Stimulated activated CD8-positive, alpha-beta memory T cell treated with anti-CD3 and anti-CD28 coated beads, Interleukin-7, amount 100 ng/mL, for 24 hours (primary cell): ENCODE measurements around the gene SPACA7.
"Not testable (repeated sequence)": the region's sequence is repeated elsewhere in the genome, so short reads cannot be mapped to it uniquely, and the experiment has no call there.

Experiments
- DNase-seq: peaks from one replicate; pipeline ENCODE4 v3.0.0-alpha.2; 2020; ENCODE audit warnings: low read depth

The SPACA7 gene

DNA sequence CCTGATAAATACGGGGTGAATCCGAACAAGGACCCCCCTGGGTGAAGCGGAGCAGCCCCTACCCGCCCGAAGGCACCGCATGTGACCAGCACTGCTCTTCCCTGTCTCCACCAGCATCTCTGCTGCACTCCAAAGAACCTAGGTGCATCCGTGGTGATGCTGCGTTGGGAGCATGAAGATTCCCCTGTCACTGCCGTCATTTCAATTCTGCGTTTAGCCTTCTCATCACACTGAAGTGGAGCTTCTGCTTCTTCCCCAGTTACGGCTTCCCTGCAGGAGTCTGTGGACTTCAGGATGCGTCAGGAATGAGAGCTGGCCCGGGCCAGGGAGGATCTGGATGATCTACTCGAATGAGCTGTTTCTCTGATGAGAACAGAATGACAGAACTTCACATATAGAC is 47.9 kb downstream of the SPACA7 start:
- no peak for DNase-seq

DNA sequence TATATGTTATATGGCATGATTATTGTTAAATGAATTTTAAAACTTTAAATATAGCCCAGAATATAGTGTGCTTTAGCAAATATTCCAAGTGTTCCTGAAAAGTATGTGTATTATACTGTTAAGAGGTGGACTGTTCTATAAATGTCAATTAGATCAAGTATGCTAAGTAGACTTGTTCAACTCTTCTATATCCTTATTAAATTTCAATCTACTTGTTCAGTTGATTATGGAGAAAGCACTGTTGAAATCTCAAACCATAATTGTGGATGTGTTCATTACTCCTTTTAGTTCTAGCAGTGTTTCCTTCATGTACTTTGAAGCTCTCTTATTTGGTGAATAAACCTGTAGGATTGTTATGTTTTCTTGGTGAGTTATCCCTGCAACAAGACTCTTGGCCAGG is 52.5 kb downstream of the SPACA7 start:
- no peak for DNase-seq

DNA sequence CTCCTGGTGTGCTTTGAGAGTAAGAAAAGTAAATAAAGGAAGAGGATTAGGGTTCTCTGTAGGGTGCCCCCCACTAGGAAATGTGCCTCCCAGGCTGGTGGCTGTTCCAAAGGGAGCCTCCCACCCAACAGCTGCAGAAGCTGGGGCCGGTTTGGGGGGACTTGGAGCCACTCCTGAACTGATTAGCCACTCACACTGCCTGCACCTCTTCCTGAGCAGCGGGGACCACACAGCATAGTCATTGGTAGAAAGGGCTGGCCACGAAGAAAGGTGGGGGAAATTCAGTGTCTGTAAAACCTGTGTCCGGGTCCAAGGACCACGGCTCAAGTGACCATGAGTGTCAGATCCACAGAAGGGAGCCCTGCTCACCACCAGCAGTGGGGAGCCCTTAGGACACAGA is 55.6 kb downstream of the SPACA7 start:
- DNase-seq: no peak

DNA sequence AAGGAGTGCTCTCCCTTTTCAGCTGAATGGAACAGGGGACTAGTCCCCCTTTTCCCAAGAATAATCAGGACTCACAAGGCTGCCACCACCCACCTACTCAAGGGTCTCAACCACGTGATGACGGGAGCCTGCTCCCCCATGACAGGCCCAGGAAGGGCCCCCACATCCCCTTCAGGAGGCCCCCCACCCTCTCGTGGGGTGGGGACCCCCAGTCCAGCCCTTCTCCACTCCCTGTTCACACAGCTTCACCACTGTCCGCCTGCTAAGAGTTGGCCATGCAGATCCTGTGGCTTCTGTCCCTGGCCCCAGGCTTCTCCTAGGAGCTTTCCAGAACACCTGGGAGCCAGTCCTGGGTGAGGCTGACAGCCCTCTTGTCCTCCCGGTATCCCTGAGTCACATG is 56.6 kb downstream of the SPACA7 start:
- DNase-seq: not testable (repeated sequence)

DNA sequence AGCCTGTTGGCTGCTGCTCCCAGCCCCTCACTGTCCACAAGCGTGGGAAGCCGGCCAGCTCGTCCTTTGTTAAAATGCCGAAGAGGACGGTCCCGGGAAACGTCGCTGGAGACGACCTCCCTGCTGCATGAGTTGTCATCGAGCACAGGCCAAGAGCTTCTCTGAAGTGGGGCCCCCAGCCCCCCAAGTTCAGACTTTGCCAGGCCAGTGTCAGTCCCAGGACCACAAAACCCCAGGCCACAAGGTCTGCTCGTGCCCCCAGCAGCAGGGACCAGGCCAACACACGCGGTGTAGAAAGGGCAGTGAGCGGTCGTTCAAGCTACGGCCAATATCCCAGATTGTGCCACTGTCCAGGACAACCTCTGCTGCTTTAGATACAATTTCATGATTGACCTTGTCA is 57.4 kb downstream of the SPACA7 start:
- DNase-seq: not testable (repeated sequence)

DNA sequence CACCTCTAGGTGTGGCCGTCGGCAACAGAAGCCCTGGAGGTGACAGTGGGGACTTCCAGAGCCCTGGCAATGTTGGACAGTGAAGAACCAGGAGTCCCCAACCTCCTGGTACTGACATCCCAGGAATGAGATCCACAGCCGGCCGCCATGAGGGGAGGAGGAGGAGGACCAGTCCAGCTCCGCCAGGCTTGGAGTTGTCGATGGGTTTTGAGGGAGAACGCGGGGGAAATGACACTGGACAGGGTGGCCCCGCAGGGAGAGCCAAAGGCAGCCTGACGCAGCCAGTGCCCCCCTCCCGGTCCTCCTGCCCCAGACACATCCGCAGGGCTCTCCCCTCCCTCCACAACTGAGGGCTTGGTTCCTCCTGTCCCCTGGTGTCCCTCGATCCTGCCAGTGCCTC is 57.9 kb downstream of the SPACA7 start:
- DNase-seq: no peak

DNA sequence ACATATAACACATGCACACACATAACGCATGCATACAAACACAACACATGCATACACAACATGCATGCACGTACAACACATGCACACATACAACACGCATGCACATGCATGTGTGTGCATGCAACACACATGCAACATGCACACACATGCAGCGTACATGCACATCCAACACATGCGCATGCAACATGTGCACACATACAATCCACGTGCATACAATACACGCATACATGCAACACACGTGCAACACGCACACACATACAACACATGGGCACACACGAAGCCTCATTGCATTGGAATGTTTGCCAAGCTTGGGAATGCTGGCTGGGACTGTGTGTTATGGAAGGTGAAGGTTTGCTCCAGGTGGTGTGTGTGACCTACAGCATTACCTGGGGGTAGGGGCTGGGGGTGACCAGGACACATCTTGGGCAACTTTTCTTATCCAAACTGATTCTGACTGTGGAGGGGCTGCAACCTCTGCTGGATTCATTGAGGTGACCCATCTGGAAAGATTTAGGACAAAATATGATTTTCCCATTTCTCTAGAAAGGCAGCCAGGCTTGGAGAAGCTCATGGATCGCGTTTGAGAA is 58.9 kb downstream of the SPACA7 start:
- DNase-seq: no peak

DNA sequence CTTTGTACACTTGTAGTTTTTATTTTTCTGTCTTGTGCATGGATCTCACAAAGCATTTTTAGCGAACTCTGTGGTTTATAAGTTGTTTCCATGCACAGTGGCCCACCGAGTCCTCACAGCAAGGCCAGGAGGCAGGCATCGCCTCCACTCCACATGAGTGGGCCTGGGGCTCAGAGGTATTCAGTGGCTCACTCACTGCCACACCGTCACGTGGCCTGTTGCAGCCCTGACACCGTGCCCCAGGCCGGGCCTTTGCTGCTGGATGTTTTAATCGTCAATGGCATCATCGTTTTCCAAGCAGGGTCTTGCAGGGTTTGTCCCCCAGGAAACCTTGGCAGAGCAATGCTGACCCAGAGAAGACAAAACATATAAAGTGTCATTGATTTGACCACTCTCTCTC is 59.8 kb downstream of the SPACA7 start:
- DNase-seq: no peak

DNA sequence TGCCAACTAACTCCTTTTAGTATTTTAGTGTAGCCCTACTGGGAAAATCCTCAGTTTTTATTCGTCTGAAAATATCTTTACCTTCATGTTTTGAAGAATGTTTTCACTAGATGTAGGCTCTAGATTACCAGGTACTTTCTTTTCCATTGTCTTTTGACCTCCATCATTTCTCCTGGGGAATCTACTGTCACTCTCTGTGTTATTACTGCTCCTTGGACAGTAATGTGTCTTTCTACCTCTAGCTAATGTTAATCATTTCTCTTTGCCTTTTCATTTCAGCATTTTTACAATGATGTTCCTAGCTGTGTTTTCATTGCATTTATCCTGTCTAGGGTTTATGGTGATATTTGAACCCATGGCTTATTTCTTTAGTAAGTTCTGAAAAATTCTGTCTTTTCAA is 61.9 kb downstream of the SPACA7 start:
- DNase-seq: no peak

DNA sequence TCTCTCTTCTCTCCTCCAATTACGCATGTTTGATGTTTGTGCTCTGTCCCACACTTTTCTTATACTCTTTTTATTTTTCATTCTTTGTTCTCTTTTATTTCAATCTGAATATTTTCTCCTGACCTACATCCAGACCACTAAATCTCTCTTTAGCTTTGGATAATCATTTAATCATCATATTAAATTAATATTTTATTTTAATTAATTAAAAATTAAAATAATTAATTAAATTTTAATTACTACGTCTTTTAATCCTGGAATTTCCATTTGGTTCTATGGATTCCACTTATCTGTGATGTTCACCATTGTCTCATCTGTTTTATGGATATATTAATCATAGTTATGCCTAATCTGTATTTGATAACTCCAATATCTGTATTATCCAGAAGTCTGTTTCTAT is 62.4 kb downstream of the SPACA7 start:
- DNase-seq: no peak

DNA sequence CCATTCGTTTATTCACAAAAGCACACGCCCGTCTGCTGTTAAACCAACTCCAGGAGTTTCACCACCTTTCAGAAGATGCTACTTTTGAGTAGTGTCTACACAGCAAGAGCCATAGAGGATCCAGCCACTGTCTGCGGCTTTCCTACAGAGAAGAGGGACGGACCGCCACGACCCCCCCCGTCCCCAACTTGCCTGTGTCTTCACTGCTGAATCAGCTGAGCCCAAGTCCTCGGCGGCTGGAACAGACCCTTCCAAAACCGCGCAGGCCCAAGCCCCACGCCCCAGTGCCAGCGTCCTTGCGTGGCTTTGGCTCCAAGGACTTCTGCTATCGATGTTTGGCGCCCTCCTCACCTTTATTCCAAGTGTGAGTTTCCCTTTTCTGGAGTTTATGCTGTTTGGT is 65.1 kb downstream of the SPACA7 start:
- no peak for DNase-seq

DNA sequence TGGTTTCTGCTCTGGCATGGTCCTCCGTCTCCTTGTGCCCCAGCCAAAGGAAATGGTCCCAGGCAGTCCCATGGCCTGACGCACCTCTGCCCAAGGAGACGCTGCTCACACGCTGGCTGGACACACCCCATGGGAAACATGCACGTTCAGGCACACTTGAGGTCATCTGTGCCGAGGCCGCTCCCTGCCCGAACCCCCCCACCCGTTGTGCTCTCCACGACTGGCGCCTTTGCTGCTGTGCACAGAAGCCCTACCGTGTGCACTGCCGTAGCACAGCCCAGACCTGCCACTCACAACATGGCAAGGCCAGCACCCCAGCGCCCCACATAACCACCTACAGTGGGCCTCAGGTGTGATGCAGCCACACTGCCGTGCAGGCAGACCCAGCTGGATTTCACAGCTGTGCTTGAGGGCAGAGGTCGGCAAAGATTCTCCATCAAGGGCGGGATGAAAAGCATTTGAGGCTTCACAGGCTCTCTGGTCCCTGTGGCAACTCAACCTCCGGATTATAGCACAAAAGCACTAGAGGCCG is 65.7 kb downstream of the SPACA7 start:
- DNase-seq: no peak

DNA sequence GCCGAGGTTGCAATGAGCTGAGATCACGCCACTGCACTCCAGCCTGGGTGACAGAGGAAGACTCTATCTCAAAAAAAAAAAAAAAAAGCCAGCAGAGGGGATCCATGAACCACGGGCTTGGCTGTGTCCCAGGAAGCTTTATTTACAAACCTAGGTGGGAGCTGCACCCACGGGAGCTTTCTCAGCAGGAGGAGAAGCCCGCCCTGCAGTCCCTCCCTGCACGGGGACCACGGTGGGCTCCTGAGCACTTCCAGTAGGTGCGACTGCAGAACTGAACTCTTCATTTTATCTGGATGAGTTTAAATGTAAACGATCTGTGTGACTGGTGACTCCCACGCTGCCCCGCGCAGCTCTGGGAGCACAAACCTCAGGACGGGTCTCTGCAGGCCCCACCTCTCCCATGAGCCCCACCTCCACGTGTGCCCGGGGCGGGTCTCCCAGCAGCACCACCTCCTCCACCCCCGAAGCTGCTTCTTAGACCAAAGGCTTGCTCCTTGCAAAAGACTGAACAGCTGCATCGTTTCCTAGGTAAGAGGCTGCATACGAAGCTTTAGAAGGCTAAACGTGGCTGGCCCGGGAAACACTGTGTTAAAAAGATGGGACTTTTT is 66.4 kb downstream of the SPACA7 start:
- no peak for DNase-seq

DNA sequence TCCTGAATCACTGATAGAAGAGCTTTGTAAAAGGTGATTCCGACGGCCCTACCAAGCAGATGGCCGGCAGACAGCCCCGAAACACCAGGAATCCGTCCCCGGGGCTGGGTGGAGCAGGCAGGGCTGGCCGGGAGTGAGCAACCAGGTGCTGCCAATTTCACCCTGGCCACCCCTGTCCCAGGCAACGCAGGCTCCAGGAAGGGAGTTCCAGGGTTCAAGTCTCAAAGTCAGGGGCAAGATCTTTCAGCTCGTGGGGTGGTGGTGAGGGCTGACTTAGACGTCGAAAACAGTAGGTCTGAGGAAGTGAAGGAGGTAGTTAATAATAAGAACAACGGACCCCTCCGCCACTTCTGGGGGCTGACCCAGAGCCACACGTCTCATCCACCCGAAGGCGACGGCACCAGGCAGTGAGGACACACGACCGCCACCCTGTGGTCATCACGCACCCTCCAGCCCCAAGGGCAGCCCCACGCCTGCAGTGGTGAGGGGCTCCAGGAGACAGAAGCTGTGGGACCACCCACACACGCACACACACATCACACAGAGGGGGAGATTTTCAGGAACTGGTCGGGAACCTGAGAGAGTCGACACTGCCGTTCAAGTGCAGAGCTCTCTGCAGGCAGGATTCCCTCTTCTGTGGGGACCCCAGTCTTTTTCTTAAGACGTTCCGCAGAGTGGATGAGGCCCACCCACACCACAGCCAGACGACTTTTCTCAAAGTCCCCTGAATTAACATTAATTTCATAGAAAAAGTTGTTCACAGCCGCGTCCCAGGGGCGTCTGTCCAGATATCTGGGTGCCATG is 67.2 kb downstream of the SPACA7 start:
- DNase-seq: no peak

DNA sequence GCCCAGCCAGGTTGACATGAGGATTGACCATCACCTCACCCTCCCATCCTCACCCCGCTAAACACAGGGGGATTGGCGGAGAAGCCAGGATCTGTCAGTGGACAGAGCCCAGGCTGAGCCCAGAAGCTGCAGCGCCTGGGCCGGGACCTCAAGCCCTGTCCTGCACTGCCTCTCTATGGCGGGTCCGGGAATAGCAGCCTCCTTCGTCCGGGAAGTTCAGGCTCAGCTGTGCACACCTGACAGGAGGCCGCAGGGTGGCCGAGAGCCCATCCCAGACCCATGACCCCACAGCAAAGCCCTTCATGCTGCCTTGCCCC is 67.8 kb downstream of the SPACA7 start:
- DNase-seq: peak; percentile 20

DNA sequence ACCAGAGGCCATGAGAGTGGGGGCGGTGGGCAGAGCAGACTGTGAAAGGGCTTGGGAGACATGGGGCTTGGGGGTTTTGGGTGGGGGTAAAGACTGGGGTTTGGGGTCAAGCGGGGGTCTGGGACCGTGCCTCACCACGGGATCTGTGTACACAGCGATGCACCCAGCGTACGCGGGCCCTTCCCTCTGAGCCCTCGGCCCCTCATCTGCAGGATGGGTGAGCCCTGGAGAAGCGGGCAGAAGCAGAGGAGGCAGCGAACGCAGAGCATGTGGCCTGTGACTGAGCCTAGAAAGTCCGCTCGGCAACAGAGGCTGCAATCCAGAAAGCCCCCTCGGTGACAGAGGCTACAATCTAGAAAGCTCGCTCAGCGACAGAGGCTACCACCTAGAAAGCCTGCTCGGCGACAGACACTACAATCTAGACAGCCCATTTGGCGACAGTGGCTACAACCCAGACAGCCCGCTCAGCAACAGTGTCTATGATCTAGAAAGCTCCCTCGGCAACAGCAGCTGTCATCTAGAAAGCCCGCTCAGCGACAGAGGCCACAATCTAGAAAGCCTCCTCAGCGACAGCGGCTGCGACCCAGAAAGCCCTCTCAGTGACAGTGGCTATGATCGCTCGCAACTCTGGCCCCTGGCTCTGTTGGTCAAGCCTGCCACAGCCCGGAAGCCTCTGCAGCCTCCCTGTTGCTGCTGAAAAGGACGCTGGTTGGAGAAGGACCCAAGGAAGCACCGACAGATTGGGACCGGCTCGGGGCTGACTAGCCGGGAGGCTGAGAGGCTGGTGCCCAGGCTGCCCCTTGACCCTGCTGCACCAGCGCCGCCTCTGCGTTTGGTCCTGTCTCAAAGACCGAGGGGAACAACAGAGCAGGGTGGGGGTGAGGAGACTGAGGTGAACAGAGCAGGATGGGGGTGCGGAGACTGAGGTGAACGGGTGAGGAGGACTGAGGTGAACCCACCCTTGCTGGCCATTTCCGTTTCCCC is 68.6 kb downstream of the SPACA7 start:
- DNase-seq: no peak

DNA sequence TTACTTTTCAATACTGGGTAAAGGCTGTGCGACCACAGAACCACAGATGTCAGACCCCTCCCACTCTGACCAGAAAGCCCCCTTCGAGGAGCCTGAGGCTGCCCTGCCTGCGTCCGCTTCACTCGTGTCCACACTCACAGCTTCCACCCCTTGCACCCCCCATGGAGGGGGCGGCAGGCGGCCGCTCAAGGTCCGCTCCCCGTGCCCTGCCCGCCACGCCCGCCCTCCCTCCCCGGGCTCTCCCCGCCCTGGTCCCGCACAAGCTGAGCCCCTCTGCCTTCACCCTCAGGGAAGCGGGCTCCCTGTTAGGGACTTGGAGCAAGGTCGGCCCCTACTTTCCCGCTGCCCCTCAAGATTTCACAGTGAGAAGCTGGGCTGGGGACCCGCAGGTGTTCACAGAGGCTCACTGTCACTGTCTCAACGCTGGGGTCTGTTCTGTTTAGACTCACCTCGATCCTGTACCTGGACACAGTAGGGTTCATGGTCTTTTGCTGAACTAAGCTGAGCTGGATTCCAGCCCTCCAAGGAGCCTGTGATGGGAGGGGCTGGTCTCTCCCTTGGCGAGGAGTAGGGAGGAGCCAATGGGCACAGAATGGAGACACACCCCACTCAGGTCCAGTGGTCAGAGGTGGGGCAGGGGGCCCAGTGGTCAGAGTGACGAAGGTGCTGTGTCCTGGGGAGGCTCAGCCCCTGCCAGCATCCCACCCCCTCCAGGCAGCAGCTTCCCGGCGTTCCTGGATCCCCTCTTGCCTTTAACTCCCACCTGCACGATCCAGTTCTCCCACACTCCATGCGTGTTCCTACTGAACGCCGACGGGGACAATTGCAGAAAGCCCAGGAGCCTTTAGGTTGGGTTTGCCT is 69.5 kb downstream of the SPACA7 start:
- DNase-seq: no peak

DNA sequence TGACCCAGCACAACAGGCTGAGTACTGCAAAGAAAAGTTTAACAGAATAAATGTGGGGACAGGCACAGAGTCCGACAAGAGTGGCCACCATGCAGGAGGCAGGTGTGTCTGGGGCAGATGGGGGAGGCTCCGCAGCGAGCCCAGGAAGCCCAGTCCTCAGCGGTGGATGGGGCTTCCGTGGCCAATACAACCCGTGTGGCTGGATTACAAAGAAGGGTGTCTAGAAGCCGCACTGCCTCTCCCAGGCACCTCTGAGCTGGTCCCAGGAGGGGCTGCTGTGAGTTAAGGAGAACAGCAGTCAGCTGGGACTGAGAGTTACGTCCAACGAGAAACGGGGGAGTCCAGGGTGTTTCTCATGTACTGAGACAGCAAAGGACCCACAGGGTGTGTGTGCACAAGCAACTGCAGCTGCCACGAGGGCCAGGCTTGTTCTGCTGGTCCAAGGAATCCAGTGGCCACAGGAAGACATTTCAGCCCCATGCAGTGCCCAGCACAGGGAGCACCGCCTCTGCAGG is 70.2 kb downstream of the SPACA7 start:
- no peak for DNase-seq

DNA sequence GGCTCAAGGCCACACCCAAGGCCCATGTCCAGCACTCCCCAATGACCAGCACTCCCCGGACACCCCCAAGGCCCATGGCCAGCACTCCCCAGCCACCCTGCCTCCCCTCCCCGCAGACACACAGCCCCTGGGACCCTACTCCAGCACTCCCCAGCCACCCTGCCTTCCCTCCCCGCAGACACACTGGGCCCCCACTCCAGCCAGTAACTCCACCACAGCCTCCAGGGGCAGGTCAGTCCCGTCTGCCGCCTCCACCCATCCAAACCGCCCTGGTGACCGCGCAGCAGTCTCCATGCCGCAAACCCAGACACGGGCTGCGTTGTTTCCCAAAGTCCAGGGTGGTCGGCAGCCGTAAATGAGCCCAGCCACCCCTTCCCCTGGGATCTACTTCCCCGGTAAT is 70.7 kb downstream of the SPACA7 start:
- DNase-seq: no peak

DNA sequence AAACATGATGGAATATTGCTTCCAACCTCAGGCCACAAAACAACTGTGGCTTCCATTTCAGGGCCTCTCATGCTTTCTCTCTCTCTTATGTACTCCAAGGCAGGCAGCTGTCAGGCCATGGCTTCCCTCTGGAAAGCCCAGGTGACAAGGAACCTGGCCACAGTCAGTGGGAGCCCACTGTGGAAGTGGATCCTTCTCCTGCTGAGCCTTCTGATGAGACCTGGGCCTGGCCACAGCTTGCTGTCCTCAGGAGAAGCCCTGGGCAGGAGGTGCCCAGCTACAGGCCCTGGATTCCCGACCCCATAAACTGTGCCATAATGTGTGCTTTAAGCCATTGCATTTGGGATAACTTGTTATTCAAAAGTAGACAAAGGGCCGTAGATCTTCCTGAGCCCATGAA is 71.2 kb downstream of the SPACA7 start:
- no peak for DNase-seq
